HS-5 (cell line): ENCODE results near the gene DDR2.

Experiments used
- DNase-seq: peaks from one replicate; pipeline ENCODE4 v3.0.0-alpha.2; 2012; ENCODE audit warnings: low read depth

The DDR2 gene

DNA sequence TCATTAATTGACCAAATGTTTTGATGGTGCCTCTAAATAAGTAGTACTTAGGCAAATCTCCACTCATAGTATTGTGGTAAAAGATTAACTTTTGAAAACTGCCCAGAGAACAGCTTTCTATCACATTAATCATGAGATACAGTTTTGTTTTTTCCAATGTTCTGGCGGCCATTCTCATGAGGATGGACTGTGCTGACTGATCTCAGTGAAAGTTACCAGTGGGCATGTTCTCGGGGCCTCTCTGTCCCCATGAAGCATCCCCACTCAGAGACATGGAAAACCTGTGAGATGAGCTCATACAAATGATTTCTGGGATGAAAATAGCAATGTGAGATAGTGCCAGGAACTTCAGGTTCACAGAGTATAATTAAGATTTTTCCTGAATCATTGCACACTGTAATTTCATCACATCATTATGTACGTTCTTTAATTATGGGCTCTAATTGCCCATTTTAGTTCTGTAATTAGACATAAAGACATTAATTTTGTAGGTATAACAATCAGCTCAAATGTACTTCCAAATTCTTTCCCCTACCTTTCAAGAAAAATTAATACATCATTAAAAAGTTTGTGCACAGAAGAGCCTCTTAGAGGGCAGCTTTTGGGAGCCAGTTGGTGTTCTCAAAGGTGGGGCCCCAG, 40.5 kb downstream of the DDR2 start:
- DNase-seq, result no peak

DNA sequence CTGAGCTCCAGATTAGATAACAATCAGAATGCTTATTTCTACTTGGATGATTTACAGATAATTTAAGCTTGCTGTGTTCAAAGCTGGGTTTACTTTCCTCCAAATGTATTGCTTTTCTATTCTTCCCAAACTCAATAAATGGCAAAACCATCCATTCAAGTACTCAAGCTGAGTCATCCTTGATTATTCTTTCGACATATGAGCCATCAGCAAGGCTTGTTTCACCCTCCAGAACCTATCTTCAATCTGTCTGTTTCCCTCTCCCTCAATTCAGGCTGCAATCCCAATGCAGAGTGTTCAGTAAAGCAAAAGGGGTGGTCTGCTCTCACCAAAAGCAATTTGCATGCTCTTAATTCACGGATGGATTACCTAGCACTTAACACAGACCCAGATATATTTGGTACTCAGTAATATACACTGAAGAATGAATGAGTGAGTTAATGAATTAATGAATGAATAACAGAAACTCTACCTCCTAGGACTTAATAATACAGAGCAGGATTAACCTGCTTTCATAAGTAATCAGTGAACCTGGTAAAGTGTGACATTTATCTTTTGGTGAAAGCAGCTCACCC, 41.9 kb downstream of the DDR2 start:
- no peak for DNase-seq

DNA sequence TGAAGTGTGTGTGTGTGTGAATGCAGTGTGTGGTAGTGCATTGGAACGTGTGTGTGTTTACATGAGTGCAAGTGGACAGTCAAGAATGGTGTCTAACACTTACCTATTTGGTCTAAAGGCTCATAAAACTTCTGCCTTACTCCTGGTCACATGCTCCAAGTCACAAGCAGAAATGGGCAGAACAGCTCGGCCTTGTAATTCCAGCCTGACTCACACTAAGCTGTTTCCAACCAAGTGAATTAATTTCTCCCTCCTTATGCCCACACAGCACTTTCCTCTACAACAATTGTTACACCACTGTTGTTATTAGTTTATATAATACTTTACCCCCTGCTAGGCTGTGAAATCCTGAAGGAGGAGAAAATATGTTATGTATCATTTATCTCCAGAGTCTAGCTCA, 43.8 kb downstream of the DDR2 start:
- no peak for DNase-seq

DNA sequence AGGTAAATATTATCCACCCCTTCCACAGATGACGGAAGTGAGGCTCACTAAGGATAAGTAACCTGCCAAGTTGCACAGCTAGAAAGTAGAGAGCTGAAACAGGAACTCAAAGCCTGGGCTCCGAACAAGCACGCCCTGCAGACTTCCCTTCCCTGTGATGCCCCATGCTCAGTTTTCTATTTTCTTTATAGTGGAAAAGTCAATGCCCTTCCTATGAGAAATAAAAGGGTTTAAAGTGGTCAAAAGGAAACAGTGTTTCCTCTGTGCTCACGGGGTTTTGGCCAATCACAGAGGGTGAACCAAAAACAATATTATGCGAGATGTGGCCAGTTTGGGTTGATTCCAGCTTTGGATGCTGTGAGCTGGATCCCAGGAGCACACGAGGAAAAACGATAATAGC, 44.5 kb downstream of the DDR2 start:
- no peak for DNase-seq

DNA sequence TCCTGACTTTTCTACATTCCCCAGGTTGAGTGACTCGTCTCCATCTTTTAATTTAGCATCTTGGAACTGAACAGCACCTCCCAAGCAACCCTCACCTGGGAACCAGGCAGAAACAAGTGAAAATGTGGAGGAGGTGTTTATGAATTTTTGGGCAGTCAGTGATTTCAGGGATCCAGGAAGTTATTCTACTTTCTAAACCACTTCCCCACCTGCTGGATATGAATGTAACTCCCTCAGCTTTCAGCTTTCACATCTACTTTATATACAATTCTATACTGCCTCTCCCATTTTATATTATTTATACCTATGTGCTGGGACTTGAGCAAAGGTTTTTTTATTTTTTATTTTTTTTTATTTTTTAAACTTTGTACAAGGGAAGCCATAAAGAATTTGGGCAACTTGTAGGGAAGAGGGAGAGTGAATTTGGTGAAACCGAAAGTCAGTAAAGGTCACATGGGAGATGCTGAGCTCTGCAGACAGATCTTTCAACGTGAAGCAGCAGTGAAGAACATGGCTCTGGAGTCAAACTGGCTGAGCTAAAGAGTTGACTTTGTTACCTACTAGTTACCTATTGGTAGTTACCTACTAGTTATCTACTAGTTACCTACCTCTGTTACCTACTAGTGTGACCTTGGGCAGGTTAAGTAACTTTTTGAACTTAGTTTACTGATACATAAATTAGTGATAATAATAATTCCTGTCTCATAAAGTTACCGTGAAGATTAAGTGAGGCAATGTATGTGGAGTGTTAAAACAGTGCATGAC, 45.5 kb downstream of the DDR2 start:
- no peak for DNase-seq

DNA sequence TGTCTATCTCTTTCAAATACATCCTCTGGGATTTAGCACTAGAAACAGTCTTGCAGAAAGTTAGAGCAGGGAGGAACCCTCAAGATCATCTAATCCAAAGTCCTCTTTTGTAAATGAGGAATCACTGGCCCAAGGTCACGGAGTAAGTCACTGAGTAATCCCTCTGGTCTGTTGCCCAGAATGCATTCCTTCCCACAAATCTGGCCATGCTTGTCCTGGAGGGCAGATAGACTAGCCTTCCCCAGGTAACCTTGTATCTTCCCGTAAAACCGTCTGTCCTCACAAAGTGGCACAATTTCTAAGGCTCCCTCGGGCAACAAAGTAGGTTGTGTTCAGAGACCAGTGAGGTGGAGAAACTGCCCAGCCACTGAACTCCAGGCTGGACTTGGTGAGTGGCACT, 46.2 kb downstream of the DDR2 start:
- DNase-seq, result no peak

DNA sequence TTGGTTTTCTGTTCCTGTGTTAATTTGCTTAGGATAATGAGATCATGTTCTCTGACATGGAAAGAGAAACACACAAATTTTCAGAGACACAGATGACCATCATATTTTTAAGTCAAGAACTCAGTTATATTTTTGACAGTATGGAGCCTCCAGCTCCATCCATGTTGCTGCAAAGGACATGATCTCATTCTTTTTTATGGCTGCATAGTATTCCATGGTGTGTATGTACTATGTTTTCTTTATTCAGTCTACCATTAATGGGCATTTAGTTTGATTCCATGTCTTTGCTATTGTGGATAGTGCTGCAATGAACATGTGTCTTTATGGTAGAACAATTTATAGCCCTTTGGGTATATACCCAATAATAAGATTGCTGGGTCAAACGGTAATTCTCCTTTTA, 47.0 kb downstream of the DDR2 start:
- DNase-seq, result no peak

DNA sequence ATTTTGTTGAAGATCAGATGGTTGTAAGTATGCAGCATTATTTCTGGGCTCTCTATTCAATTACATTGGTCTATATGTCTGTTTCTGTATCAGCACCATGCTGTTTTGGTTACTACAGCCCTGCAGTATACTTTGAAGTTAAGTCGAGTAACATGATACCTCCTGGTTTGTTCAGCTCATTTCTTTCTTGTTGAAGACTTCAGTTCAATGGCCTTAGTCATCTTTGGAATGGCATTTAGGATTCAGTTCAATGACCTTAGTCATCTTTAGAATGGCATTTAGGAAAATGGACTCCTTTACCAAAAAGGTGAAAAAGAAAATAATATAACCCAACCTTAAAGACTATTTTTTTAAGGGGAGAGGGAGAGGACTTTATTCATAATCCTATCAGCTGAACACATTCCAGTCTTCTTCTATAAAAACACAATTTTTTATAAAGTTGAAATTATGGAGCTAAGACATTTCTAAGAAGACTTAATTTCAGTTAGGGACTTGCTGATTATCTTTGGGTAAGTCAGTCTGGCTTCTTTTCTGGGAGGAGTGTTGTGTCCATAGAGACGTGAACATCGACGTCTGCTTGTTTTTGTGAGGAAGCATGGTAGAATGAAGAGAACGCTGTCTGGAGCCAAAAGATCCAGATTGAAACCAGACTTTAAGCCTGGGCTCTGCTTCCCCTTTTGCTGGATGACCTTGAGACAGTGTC, 48.3 kb downstream of the DDR2 start:
- no peak for DNase-seq

DNA sequence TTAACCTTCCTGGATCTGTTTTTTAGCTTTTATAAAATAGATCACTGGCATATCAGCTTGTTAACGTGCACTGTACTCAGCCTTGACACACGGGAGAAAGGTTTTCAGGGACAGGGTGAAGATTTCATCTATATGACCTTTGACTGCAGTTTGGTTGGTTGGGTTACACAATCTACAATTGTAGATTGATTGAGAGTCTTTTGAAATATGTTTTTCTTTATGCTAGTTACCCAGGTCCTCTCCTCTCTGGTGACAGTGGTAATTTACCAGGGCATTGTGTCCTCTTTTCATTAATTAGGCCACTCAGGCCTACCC, 48.8 kb downstream of the DDR2 start:
- no peak for DNase-seq

DNA sequence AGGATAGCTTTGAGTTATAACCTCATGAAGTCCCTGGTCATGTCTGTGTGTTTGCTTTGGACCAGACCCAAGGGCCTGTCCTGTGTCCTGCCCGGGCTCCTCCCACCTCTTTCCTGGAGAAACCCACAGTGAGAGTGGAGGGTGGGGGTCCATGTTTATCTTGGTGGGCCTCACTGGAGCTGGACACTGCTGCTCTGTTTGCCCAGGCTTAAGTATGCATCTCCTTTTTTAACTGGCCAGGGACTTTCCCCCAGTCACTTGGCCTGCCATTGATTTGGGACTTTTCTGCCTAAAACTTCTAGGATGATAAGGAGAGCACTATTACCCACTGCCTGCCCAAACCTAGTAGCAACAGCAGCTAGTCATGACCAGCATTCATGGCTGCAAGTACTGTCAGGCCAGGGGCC, 49.8 kb downstream of the DDR2 start:
- DNase-seq, result no peak

DNA sequence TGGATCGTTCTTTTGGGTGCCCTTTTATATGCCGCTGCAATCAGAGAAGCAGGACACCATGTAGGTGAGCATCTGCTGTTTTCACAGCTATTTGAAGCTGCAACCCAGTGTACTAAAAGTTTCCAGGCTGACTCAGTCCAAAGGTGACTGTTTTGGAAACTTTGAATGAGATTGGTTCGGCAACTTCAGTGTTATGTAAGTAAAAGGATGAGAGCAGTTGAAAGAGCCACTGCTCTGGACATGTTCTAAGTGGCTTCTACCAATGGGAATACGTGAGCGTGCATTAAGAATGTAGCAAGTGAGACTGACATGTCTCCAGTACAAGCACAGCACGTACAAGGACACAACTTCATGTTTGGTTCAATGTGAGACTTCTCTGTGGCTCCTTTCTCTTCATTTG, 55.6 kb downstream of the DDR2 start:
- DNase-seq, result no peak

DNA sequence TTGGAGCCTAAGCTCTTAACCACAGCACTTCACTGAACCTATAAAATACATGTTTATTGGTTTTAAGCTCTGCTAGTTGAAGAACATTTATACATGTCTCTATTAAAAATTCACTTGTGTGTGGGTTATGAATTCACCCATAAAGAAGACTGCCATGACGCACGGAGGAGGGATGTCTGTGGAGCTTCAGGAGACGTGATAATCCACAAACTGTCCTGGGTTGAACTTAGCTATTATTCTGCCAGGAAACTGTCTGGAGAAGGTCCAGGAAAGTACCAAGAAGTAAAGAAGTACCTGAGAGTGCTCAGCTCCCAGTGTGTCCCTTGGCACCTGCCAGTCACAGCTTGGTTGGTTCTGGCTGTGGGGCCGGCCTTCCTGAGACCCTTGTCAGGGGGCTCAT, 56.3 kb downstream of the DDR2 start:
- DNase-seq, result no peak

DNA sequence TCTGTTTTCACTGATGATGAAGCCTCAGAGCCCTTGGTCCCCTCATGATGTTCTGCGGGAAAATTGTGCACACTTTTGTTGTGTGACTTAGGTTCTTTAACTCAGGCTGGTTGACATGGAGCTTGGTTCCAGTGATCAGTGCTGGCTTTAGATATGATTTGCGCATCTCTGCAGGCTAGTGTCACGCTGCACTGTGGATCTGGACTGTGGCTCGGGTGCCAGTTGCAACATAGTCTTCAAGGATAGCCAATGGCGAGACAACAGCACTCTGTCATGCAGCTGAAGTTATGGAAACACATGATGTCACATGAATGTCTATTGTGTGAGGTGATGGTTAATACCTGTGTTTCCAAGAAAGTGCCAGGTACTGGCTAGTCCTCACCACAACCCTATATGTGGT, 56.7 kb downstream of the DDR2 start:
- no peak for DNase-seq

DNA sequence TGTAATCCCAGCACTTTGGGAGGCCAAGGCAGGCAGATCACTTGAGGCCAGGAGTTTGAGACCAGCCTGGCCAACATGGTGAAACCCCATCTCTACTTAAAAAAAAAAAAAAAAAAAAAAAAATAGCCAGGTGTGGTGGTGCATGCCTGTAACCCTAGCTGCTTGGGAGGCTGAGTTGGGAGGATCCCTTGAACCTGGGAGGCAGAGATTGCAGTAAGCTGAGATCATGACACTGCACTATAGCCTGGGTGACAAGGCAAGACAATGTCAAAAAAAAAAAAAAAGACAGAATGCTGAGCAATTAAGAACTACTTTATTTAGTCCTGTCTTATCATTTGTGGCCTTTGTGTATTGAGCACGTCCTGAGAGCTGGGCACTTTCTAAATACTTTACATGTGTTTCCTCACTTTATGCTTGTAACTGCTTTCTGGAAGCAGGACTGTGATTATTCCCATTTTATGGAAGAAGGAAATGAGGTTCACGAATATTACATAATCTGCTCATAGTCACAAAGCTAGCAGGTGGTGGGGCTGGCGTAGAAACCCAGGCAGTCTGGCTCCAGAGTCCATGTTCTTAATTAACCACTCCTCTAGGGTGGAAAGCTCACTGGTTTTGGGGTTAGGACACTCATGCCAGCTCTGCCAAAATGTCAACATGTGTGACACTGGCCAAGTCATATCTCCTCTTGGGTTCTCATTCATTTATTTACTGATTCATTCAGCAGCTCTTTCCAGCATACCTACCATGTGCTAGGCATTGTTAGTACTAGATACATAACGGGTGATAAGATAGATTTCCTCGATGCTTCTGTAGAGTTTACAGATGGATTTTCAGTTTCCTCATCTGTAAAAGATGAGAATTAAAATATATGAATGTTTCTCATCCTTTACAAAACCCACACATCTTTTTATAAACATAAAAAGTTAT, 57.7 kb downstream of the DDR2 start:
- peak; percentile 50 for DNase-seq

DNA sequence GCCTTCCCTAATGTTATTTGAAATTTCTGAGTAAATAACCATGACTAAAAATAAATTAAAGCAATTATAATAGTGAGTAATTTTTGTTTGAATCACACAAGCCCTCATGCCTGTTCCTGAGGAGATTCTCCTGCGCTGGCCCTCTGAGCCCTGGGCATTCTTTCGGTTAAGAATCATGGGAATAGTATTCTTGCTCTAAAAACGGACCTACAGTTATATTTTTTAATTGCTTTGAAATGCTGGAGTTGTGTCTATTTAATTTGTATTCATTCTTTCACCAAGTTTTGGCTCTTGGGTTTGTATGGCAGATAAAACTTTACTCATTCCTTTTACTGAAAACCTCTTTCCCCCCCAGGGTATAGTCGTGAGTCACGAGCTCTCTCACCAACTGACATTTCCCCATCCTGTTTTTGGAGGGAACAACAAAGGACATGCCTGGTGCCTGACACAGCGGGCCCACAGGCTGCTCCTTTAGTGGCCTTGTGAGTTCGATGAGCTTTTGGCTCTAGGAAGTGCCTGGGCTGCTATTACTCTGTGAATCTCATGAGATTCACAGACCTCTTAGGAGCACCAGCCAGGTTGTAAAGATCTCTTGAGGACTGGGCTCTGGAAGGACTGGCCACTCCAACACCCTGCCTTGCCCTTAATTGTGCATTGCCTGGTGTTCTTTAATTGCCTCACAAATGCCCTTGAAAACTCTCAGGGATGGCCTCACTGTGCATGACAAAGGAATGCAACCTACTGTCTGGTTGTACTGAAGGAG, 58.6 kb downstream of the DDR2 start:
- peak; percentile 94 for DNase-seq

DNA sequence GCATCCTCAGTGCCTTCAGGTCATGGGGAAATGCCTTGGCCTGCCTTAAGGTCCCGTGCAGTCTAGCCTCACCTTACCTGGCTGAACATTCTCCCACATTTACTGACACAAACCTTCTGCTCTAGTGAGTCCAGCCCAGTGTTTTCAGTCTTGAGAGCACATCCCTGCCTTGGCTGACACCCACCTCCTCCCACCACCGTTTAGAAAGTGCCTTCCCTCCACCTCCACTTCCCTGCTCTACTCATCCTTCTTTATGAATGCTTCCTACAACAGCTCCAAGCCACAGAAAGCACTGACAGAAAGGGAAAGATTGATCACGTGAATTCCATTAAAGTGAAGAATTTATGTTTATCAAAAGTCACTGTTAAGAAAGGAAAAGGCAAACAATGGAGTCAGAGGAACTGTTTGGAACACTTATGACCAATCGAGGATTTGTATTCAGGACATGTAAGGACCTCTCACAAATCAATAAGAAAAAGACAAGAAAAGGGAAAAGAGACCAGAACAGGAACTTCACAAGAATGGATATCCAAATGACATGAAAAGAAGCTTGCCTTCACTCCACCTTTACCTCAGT, 59.8 kb downstream of the DDR2 start:
- DNase-seq, result no peak

DNA sequence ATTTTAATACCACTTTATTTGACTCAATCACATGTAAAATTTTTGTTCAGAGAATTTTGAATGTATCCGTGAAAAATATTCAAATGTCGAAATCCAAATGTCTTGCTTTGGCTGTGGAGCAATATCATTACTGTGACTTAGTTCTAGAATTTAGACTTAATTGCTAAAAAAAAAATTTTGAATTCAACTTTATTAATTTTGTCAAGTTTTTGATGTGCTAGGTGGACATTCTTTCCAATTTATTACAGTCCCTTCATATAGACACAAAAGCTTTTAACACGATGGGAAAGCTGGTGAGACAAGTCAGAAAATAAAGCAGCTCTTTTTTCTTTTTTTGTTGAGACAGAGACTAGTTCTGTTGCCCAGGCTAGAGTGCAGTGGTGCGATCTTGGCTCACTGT, 62.6 kb downstream of the DDR2 start:
- no peak for DNase-seq

DNA sequence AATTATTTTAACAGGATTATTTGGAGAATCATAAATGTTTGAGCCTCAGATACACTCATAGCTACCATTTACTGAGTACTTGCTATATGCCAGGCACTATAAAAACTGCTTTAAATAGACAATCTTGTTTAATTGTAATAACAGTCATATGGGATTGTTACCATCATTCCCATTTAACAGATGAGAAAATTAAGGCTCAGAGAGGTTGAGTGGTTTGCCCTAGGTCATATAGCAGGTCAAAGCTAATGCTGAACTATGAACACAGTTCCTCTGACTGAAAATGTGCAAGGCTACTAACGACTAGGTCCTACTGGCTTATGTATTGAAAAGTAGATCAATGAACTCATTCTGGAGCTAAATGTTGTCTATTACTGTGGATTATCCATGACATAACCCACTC, 63.4 kb downstream of the DDR2 start:
- DNase-seq, result no peak

DNA sequence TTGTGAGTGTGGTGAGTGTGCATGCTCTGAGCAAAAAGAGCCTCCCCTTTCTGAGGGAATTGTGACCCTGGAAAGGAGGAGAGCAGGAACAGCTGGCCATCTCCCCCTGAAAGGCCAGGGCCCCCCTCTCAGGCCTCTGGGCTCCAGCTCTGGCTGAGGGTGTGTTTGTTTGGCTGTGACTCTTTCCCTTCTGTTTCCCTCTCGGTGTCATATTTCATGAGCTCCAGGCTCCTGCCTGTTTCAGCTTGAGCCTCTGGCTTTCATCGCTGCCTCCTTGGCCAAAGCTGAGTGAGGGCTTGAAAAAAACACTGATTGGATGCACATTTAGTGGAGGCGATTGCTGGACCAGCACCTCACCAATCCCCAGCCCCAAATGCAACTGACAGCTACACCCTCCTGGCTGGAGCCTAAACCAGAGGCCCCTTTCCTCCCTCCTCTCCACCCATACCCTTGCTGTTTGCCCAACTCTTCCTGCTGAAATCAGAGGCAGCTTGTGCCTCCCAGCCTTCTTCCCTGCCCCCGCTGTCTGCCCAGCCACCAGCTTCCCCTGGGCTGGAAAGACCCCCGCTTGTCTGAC, 64.1 kb downstream of the DDR2 start:
- DNase-seq, result peak; percentile 62

DNA sequence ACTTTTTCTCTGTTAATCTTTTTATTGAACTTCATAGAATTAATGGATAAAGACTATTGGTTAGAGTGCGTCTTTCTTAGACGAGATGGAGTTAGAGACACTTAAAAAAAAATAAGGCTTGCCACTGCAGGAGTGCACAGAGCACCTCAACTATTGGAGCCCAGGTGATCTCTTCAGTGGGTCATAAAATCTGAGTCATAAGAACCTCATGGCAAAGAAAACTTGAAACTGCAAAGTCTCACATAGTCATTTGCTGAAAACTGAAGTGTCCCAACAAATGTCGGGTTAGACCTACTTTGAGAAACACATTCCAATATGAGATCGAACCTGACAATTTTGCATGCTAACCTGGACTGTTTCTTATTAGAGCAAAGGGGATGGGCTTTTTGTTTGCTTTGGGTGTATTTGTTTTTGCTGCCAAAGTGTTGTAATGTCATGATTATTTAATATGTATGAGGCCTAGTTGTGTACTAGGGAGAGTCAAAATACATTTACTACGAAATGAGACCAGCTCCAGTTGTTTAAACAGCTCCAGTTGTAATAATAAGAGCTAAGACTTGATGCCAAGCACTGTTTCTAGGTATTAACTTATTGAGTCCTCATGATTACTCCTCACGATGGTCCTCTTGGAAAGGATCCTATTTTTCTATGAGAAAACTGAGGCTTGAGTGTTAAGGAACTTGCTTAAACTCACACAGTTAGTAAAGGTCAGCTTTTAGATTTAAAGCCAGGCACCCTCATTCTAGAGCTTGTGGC, 65.1 kb downstream of the DDR2 start:
- no peak for DNase-seq
